GM12878 (cell line): Measurements from ENCODE around the gene SMG6. TPM values are rescaled to one million over a fixed set of nuclear protein-coding genes. Genes with fewer than 3 reads are reported as not detected.

ENCODE experiments used
- ATAC-seq: fragments of 200-7000 bp; cut with Tn5 transposase; 3 replicates; pipeline ENCODE4 v1.9.1; 2020; ENCODE audit warnings: mild to moderate bottlenecking, moderate library complexity
- BruUV-seq: library from RNA; stranded (reverse); fragments of 400-500 nt; replicated peaks from 2 replicates; lab custom pipeline; 2021; lab: Mats Ljungman, UMichigan
- CTCF ChIA-PET: fragments of 300-600 bp; sonication (Branson Sonifier 250); formaldehyde crosslinking; extraction: SDS; loops from one replicate; lab custom pipeline; 2021; ENCODE audit warnings: inconsistent platforms; lab: Yijun Ruan, JAX
- POLR2A ChIA-PET: fragments of 350-600 bp; formaldehyde crosslinking; extraction: SDS; loops from one replicate; lab custom pipeline; 2021; ENCODE audit warnings: inconsistent platforms; lab: Charles Lee
- RAD21 ChIA-PET: fragments of 300-600 bp; sonication (Branson Sonifier 250); formaldehyde crosslinking; loops from one replicate; lab custom pipeline; 2023; ENCODE audit warnings: antibody characterized with exemption; ENCODE audit not compliant: unreplicated experiment; lab: Charles Lee
- SMC1A ChIA-PET: fragments of 300-600 bp; sonication (Branson Sonifier 250); formaldehyde crosslinking; loops from one replicate; lab custom pipeline; 2023; ENCODE audit not compliant: unreplicated experiment, uncharacterized antibody; lab: Charles Lee
- DNase-seq: peaks from one replicate; pipeline ENCODE4 v3.0.0-alpha.2; 2011; ENCODE audit warnings: low read depth, low spot score
- FAIRE-seq: peaks from 3 replicates; lab custom pipeline; 2011; peaks lifted over from hg19 to GRCh38; lab: Jason Lieb, UNC
- H2AFZ ChIP-seq: 2 replicates; pipeline ENCODE4 v1.6.0; 2011; ENCODE audit warnings: low read depth, low read length, control low read depth; ENCODE audit not compliant: control insufficient read depth
- H3K27ac ChIP-seq: 2 replicates; pipeline ENCODE4 v1.5.1; 2011; ENCODE audit warnings: control low read depth; ENCODE audit not compliant: control insufficient read depth, insufficient read depth
- H3K27me3 ChIP-seq, 2 experiments: replicated peaks in 1 of 2; 2 replicates each; pipeline versions ENCODE4 v1.6.0 to v1.6.1; 2011; ENCODE audit warnings: low read length in 1 of 2; ENCODE audit not compliant: control insufficient read depth in 2 of 2, insufficient read depth in 2 of 2
- H3K36me3 ChIP-seq, 2 experiments: 2 replicates each; pipeline ENCODE4 v1.5.1; 2011; ENCODE audit warnings: low read length in 1 of 2; ENCODE audit not compliant: control insufficient read depth in 2 of 2, insufficient read depth in 2 of 2
- H3K4me1 ChIP-seq: 2 replicates; pipeline ENCODE4 v1.6.1; 2011; ENCODE audit warnings: mild to moderate bottlenecking, low read length, moderate library complexity, mixed read lengths; ENCODE audit not compliant: control insufficient read depth, insufficient read depth
- H3K4me2 ChIP-seq: 2 replicates; pipeline ENCODE4 v1.6.0; 2011; ENCODE audit warnings: control low read depth; ENCODE audit not compliant: control insufficient read depth, insufficient read depth
- H3K4me3 ChIP-seq: fragments of 200-600 bp; sonication (generic); 2 replicates; pipeline ENCODE4 v1.5.1; 2016
- H3K79me2 ChIP-seq: 2 replicates; pipeline ENCODE4 v1.6.0; 2011; ENCODE audit warnings: low read length; ENCODE audit not compliant: control insufficient read depth, insufficient read depth
- H3K9ac ChIP-seq: 2 replicates; pipeline ENCODE4 v1.8.0; 2011; ENCODE audit warnings: low read length, control low read depth, mixed read lengths; ENCODE audit not compliant: control insufficient read depth, insufficient read depth
- H3K9me3 ChIP-seq: replicated peaks from 3 replicates; pipeline ENCODE4 v1.5.1; 2011; ENCODE audit warnings: mild to moderate bottlenecking, low read length; ENCODE audit not compliant: control insufficient read depth, insufficient read depth
- H4K20me1 ChIP-seq: 2 replicates; pipeline ENCODE4 v1.6.0; 2011; ENCODE audit not compliant: control insufficient read depth, insufficient read depth
- BACH1 ChIP-seq: fragments of 450-650 bp; IDR thresholded peaks from 2 replicates; pipeline ENCODE4 v1.6.1; 2017; ENCODE audit warnings: mild to moderate bottlenecking, borderline replicate concordance
- CBX3 ChIP-seq: fragments of 200-600 bp; sonication (generic); IDR thresholded peaks from 2 replicates; pipeline ENCODE4 v1.6.1; 2016; ENCODE audit warnings: low read depth, borderline replicate concordance
- EED ChIP-seq: sonication (generic); IDR thresholded peaks from 2 replicates; pipeline ENCODE4 v1.6.1; 2016; ENCODE audit warnings: antibody characterized with exemption, low read depth
- PBX3 ChIP-seq: IDR thresholded peaks from 2 replicates; pipeline ENCODE4 v1.6.1; 2011; ENCODE audit warnings: mild to moderate bottlenecking, low read depth, low read length, moderate library complexity; ENCODE audit not compliant: insufficient replicate concordance
- RCOR1 ChIP-seq: conservative IDR thresholded peaks from 2 replicates; pipeline ENCODE4 v1.6.1; 2012; ENCODE audit warnings: low read depth, low read length, improper control_type of control experiment
- SMAD5 ChIP-seq: IDR thresholded peaks from 2 replicates; pipeline ENCODE4 v1.6.1; 2016; ENCODE audit warnings: antibody characterized with exemption, low read depth
- TAF1 ChIP-seq: IDR thresholded peaks from 2 replicates; pipeline ENCODE4 v1.6.1; 2011; ENCODE audit warnings: mild to moderate bottlenecking, low read depth, low read length, borderline replicate concordance
- ZNF24 ChIP-seq: fragments of 450-650 bp; IDR thresholded peaks from 2 replicates; pipeline ENCODE4 v1.6.1; 2017; ENCODE audit warnings: antibody characterized with exemption, mild to moderate bottlenecking
- WGBS: methylation state at CpG from one replicate; pipeline ENCODE4 v1.1.6; 2016; ENCODE audit warnings: low lambda C conversion rate; ENCODE audit not compliant: insufficient replicate concordance, insufficient coverage; ENCODE audit errors: missing lambda C conversion rate; 5-methylcytosine and 5-hydroxymethylcytosine counted together
- in situ Hi-C: fragments of 300-500 bp; cut with MboI; formaldehyde crosslinking; loops from 9 replicates; pipeline ENCODE4 v1.14.3; 2018; ENCODE audit warnings: mixed read lengths
- intact Hi-C: fragments of 100-400 bp; cut with micrococcal nuclease; formaldehyde crosslinking; loops from one replicate; pipeline ENCODE4 v1.14.2; 2022; ENCODE audit not compliant: unreplicated experiment
- polyA plus RNA-seq, 11 experiments: library from polyadenylated mRNA; depleted of rRNA in 4 of 11; unstranded in 6 of 11; stranded (reverse) in 5 of 11; fragments of >200 nt; fragmentation: Nextera tagmentation in 4 of 11; fragmentation: Illumina TruSeq in 1 of 11; extraction: Ambion mirVana in 4 of 11; extraction: Trizol in 1 of 11; gene quantifications; 1 replicate in 1 of 11; 2 replicates in 10 of 11; pipeline versions ENCODE4 v1.2.1 to v1.2.3, GENCODE V29; 2011 to 2016; ENCODE audit warnings: inconsistent platforms in 2 of 11, missing spikeins in 2 of 11, low read depth in 1 of 11
- total RNA-seq, 4 experiments: library from RNA; depleted of rRNA in 3 of 4; stranded (reverse); fragments of >200 nt in 3 of 4; fragmentation: Illumina TruSeq in 1 of 4; extraction: Trizol in 1 of 4; gene quantifications; 2 replicates each; pipeline versions ENCODE4 v1.2.1 to v1.2.3, GENCODE V29; 2013 to 2021
- TF ChIP-seq, protein P1 (sequence below): IDR thresholded peaks from 2 replicates; pipeline ENCODE4 v1.6.1; 2011; ENCODE audit warnings: borderline replicate concordance, low read depth, mild to moderate bottlenecking, moderate library complexity, mixed read lengths, low read length; ENCODE audit not compliant: insufficient read depth; ENCODE audit errors: extremely low read length
- TF ChIP-seq, protein P2 (sequence below): fragments of 450-650 bp; IDR thresholded peaks from 2 replicates; pipeline ENCODE4 v1.6.1; 2017; ENCODE audit warnings: mild to moderate bottlenecking, moderate library complexity
- TF ChIP-seq, protein P3 (sequence below): fragments of 450-650 bp; IDR thresholded peaks from 2 replicates; pipeline ENCODE4 v1.6.1; 2017; ENCODE audit warnings: mild to moderate bottlenecking, moderate library complexity

The SMG6 gene
- total and polyA plus RNA-seq, 10 of the 15 experiments (the other 5 are each of a cell fraction or from before 2014, with no cell fraction given): 0.58 to 28.7 (median 15.7) TPM

DNA sequence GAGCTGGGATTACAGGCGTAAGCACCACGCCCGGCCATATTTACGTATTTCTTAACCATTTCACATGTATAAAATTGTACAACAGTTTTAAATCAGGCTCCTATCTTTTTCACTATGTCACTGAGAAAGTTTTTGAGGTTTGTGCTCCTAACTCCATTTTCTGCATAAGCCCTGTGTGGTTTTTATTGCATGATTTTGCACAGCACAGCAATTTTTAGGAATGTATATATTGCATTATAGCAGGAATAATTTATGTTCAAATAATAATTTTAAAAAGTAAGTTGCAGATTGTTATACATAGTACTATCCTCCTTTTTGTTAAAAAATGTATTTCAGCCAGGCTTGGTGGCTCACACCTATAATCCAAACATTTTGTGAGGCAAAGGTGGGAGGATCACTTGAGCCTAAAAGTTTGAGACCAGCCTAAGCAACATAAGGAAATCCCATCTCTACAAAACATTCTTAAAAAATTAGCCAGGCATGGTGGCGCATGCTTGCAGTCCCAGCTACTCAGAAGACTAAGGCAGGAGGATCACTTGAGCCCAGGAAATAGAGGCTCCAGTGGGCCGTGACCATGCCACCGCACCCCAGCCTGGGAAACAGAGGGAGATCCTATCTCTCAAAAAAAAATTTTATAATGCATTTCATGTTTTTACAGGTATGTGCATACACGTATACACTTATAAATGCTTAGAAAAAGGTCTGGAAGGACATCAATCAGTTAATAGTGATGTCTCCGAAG, 26.0 kb downstream of the SMG6 start (continued):
- TF ChIP-seq EED (no peak), CBX3 (no peak), ZNF24 (no peak), TAF1 (no peak), BACH1 (no peak), SMAD5 (no peak), RCOR1 (no peak)

DNA sequence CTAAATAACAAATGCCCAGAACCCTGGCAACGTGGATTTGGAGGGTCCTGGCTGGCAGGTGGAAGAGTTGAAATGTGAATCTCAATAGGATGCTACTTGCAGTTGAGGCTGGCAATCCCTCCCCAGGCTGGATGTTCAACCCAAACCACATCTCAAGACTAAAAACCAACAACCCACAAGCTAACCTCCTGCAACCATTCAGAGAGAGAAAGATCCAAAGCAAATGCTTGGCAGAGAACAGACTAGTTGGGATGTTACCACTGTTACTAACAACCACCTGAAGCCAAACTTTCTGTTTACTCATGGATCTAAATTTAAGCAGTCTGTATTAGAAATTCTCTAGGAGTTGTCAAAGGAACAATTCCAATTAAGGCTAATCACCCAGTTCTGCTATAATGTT, 27.9 kb downstream of the SMG6 start:
- CTCF ChIA-PET: interaction anchor here (0.7 to 1.5 kb wide), 2 partner anchors 31 to 181 kb away, joined by 4 read pairs; no protein-coding TSS in a partner anchor
- Histone ChIP-seq H3K79me2 (no peaks in the 10 kb centered on the region), H4K20me1 (no peaks in the 10 kb centered on the region), H3K27me3 (no peaks in the 10 kb centered on the region), H3K9ac (no peak overlapping the region), H3K4me3 (no peak overlapping the region), H3K4me1 (no peaks in the 10 kb centered on the region), H3K4me2 (no peak overlapping the region), H3K9me3 (no peaks in the 10 kb centered on the region), H3K36me3 (peaks cover 2 to 19% of the 10 kb centered on the region in 2 experiments), H3K27ac (no peak overlapping the region), H2AFZ (no peak overlapping the region)
- SMC1A ChIA-PET: interaction anchor here (0.9 to 2.2 kb wide), 2 partner anchors 8 to 22 kb away, joined by 6 to 8 read pairs; no protein-coding TSS in a partner anchor
- no peak for DNase-seq
- ATAC-seq: no peak
- WGBS: 84% methylated on average over 1 of the region's 1 CpG
- BruUV-seq: no TSS peak
- in situ Hi-C loops (no loop called here), intact Hi-C loops (no loop called here)
- no peak for FAIRE-seq
- POLR2A ChIA-PET: interaction anchor here (0.6 kb wide), 1 partner anchor 238 kb away, joined by 3 read pairs; no protein-coding TSS in a partner anchor
- RAD21 ChIA-PET: no interaction called here
- TF ChIP-seq, protein P1, sequence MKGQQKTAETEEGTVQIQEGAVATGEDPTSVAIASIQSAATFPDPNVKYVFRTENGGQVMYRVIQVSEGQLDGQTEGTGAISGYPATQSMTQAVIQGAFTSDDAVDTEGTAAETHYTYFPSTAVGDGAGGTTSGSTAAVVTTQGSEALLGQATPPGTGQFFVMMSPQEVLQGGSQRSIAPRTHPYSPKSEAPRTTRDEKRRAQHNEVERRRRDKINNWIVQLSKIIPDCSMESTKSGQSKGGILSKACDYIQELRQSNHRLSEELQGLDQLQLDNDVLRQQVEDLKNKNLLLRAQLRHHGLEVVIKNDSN: no peak
- TF ChIP-seq, protein P2, sequence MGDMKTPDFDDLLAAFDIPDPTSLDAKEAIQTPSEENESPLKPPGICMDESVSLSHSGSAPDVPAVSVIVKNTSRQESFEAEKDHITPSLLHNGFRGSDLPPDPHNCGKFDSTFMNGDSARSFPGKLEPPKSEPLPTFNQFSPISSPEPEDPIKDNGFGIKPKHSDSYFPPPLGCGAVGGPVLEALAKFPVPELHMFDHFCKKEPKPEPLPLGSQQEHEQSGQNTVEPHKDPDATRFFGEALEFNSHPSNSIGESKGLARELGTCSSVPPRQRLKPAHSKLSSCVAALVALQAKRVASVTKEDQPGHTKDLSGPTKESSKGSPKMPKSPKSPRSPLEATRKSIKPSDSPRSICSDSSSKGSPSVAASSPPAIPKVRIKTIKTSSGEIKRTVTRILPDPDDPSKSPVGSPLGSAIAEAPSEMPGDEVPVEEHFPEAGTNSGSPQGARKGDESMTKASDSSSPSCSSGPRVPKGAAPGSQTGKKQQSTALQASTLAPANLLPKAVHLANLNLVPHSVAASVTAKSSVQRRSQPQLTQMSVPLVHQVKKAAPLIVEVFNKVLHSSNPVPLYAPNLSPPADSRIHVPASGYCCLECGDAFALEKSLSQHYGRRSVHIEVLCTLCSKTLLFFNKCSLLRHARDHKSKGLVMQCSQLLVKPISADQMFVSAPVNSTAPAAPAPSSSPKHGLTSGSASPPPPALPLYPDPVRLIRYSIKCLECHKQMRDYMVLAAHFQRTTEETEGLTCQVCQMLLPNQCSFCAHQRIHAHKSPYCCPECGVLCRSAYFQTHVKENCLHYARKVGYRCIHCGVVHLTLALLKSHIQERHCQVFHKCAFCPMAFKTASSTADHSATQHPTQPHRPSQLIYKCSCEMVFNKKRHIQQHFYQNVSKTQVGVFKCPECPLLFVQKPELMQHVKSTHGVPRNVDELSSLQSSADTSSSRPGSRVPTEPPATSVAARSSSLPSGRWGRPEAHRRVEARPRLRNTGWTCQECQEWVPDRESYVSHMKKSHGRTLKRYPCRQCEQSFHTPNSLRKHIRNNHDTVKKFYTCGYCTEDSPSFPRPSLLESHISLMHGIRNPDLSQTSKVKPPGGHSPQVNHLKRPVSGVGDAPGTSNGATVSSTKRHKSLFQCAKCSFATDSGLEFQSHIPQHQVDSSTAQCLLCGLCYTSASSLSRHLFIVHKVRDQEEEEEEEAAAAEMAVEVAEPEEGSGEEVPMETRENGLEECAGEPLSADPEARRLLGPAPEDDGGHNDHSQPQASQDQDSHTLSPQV: no peak
- TF ChIP-seq PBX3: no peak
- TF ChIP-seq, protein P3, sequence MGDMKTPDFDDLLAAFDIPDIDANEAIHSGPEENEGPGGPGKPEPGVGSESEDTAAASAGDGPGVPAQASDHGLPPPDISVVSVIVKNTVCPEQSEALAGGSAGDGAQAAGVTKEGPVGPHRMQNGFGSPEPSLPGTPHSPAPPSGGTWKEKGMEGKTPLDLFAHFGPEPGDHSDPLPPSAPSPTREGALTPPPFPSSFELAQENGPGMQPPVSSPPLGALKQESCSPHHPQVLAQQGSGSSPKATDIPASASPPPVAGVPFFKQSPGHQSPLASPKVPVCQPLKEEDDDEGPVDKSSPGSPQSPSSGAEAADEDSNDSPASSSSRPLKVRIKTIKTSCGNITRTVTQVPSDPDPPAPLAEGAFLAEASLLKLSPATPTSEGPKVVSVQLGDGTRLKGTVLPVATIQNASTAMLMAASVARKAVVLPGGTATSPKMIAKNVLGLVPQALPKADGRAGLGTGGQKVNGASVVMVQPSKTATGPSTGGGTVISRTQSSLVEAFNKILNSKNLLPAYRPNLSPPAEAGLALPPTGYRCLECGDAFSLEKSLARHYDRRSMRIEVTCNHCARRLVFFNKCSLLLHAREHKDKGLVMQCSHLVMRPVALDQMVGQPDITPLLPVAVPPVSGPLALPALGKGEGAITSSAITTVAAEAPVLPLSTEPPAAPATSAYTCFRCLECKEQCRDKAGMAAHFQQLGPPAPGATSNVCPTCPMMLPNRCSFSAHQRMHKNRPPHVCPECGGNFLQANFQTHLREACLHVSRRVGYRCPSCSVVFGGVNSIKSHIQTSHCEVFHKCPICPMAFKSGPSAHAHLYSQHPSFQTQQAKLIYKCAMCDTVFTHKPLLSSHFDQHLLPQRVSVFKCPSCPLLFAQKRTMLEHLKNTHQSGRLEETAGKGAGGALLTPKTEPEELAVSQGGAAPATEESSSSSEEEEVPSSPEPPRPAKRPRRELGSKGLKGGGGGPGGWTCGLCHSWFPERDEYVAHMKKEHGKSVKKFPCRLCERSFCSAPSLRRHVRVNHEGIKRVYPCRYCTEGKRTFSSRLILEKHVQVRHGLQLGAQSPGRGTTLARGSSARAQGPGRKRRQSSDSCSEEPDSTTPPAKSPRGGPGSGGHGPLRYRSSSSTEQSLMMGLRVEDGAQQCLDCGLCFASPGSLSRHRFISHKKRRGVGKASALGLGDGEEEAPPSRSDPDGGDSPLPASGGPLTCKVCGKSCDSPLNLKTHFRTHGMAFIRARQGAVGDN: no peak
